Neural crest cell (in vitro differentiated cells): ENCODE data around the gene PTPRU. TPM values are rescaled to one million over a fixed set of nuclear protein-coding genes. Genes with fewer than 3 reads are reported as not detected.

ENCODE experiments used
- DNase-seq: peaks from one replicate; pipeline ENCODE4 v3.0.0; 2021; ENCODE audit warnings: low read depth, mixed read lengths, low spot score
- H3K27ac Mint-ChIP-seq: one replicate; pipeline ENCODE4 v1.8.0; 2021; ENCODE audit warnings: mild to moderate bottlenecking, mixed read lengths; ENCODE audit not compliant: unreplicated experiment
- H3K27me3 Mint-ChIP-seq: 2 replicates; pipeline ENCODE4 v1.8.0; 2021; ENCODE audit warnings: low read depth, mild to moderate bottlenecking, mixed read lengths
- H3K36me3 Mint-ChIP-seq: 2 replicates; pipeline ENCODE4 v1.8.0; 2021; ENCODE audit warnings: low read depth, mild to moderate bottlenecking, mixed read lengths
- H3K4me1 Mint-ChIP-seq: 2 replicates; pipeline ENCODE4 v1.8.0; 2021; ENCODE audit warnings: mixed read lengths
- H3K4me3 Mint-ChIP-seq: one replicate; pipeline ENCODE4 v1.8.0; 2021; ENCODE audit warnings: mild to moderate bottlenecking, mixed read lengths
- H3K9me3 Mint-ChIP-seq: 2 replicates; pipeline ENCODE4 v1.8.0; 2021; ENCODE audit warnings: mixed read lengths
- CTCF ChIP-seq: fragments of 200-600 bp; sonication (generic); conservative IDR thresholded peaks from 2 replicates; pipeline ENCODE4 v1.5.0; 2021; ENCODE audit warnings: antibody characterized with exemption, mild to moderate bottlenecking
- total RNA-seq: library from RNA; stranded (reverse); gene quantifications from 2 replicates; pipeline ENCODE4 v1.2.1, GENCODE V29; 2021

PTPRU gene
- total RNA-seq, 1 donor from 2014 or later = 5.1 TPM

GRCh38 chr1:29196863-29197589 lies 39.3 kb upstream of the PTPRU start:
- Mint-ChIP-seq H3K27me3 (no peaks in the 10 kb centered on the region), H3K9me3 (no peaks in the 10 kb centered on the region), H3K27ac (no peak overlapping the region), H3K36me3 (peaks cover 2% of the 10 kb centered on the region), H3K4me3 (no peak overlapping the region), H3K4me1 (no peaks in the 10 kb centered on the region)
- no peak for TF ChIP-seq CTCF
- no peak for DNase-seq

- H3K9me3 Mint-ChIP-seq = no peaks in the 10 kb centered on the region
- peaks cover 2% of the 10 kb centered on the region for H3K4me1 Mint-ChIP-seq
- DNase-seq = no peak
- no peak overlapping the region for H3K27ac Mint-ChIP-seq
- H3K27me3 Mint-ChIP-seq = no peaks in the 10 kb centered on the region
- peak; percentile 56 for TF ChIP-seq CTCF
- H3K36me3 Mint-ChIP-seq = peaks cover 2% of the 10 kb centered on the region
- H3K4me3 Mint-ChIP-seq = no peak overlapping the region
Measured at GRCh38 chr1:29197590-29197924, 38.8 kb upstream of the PTPRU start.

GRCh38 chr1:29197993-29198392 lies 38.3 kb upstream of the PTPRU start:
- Mint-ChIP-seq H3K27ac (no peak overlapping the region), H3K9me3 (no peaks in the 10 kb centered on the region), H3K36me3 (peaks cover 2% of the 10 kb centered on the region), H3K4me1 (peaks cover 6% of the 10 kb centered on the region), H3K27me3 (no peaks in the 10 kb centered on the region), H3K4me3 (no peak overlapping the region)
- DNase-seq = no peak
- TF ChIP-seq CTCF = no peak

- H3K4me1 Mint-ChIP-seq = peaks cover 6% of the 10 kb centered on the region
- DNase-seq = no peak
- H3K4me3 Mint-ChIP-seq = no peak overlapping the region
- no peak for TF ChIP-seq CTCF
- H3K27me3 Mint-ChIP-seq = no peaks in the 10 kb centered on the region
- no peaks in the 10 kb centered on the region for H3K9me3 Mint-ChIP-seq
- H3K36me3 Mint-ChIP-seq = no peaks in the 10 kb centered on the region
- no peak overlapping the region for H3K27ac Mint-ChIP-seq
Measured at GRCh38 chr1:29200906-29201594, 35.3 kb upstream of the PTPRU start.

GRCh38 chr1:29201595-29202051 lies 34.7 kb upstream of the PTPRU start:
- Mint-ChIP-seq H3K4me3 (no peak overlapping the region), H3K36me3 (no peaks in the 10 kb centered on the region), H3K27ac (no peak overlapping the region), H3K4me1 (peaks cover 6% of the 10 kb centered on the region), H3K9me3 (no peaks in the 10 kb centered on the region), H3K27me3 (no peaks in the 10 kb centered on the region)
- no peak for DNase-seq
- no peak for TF ChIP-seq CTCF
